HG03108 (cell line): ENCODE measurements around the gene ERC2.
"Not testable (repeated sequence)": the region's sequence is repeated elsewhere in the genome, so short reads cannot be mapped to it uniquely, and the experiment has no call there.

Source experiments
- ATAC-seq: cut with Tn5 transposase; IDR thresholded peaks from one replicate; pipeline ENCODE4 v1.9.1; 2021; ENCODE audit warnings: moderate library complexity; ENCODE audit not compliant: unreplicated experiment

ERC2 gene

DNA sequence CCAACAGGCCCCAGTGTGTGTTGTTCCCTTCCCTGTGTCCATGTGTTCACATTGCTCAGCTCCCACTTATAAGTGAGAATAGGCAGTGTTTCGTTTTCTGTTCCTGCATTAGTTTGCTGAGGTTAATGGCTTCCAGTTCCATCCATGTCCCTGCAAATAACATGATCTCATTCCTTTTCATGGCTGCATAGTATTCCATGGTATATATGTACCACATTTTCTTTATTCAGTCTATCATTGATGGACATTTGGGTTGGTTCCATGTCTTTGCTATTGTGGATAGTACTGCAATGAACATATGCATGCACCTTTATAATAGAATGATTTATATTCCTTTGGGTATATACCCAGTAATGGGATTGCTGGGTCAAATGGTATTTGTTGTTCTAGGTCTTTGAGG lies 452.9 kb downstream of the ERC2 start:
- not testable (repeated sequence) for ATAC-seq

DNA sequence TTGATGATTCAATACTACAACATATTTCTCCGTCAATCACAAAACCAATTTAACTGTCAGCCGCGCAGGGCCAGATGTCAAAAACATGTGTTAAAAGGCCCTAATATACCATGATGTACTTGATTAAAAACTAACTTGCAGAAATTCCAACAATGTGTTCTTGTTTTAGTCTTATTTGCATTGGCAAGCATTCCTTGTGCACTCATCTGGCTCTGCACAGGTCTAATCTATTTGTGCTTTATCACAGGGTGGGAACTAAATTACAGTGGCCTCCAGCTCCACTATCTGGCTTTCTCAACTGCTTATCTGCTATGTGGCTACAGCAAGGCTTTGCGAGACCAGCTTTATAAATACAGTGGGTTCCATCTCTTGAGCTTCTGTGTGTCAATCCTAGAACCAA lies 455.5 kb downstream of the ERC2 start:
- ATAC-seq: no peak

DNA sequence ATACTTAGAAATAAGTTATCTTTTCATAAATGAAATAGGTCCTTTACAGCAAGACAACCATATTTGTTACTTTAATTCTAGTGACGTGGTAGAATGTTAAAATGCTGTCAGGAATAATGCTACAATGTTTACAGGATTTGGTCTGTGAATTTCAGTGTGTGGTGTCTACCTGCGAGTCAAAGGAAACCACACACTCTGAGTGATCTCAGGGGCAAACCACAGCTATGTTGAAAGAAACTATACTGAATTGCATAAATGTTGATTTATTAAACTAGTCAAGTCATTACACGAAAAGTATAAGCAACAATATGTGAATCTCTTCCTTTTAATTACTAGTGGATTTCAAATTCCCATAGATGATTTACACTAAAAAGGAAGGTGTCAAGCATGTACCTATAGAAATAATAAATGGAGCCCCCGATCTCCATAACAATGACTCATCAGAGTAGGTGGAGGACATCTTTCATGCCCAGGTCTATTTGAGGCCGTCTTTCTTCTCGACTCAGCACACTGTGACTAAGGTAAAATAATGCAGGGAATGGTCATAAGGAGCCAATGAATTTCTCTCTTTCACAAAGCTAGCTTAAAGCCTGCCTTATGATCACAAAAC lies 463.0 kb downstream of the ERC2 start:
- ATAC-seq: no peak

DNA sequence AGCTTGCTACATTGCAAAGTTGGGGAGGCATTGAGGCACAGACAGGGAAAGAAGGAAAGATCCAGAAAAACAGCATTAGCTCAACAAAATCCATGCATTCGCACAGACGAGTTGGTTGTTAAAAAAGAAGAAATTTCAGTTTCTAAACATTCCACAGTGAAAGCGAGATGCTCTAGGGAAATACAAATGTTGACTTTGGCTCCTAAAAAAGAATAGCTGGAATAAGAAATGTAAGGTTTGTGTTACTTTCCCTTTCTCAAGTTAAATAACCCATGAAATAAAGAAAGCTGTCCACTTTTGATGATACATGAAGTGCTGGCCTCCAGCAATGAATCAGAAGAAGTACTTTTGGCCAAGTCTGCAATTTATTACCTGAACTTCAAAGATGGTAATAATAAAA lies 465.1 kb downstream of the ERC2 start:
- no peak for ATAC-seq

DNA sequence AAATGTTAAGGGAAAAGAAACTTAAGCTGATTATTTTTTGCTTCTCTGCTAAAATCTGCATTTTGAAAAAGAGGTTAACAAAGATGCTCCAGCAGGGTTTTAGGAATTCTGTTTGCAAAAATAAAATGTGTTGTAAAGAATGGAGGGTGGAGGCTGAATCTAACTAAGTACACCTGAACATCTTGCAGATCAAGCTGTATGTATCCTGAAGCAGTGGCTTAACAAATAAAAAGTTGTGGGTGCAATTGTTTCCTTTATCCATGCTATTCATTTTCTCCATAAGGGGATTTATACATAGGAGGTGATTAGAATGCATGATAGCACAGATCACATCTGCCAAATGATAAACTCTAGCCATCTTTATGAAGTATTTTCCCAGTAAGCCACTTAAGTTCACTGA lies 466.3 kb downstream of the ERC2 start:
- ATAC-seq: no peak

DNA sequence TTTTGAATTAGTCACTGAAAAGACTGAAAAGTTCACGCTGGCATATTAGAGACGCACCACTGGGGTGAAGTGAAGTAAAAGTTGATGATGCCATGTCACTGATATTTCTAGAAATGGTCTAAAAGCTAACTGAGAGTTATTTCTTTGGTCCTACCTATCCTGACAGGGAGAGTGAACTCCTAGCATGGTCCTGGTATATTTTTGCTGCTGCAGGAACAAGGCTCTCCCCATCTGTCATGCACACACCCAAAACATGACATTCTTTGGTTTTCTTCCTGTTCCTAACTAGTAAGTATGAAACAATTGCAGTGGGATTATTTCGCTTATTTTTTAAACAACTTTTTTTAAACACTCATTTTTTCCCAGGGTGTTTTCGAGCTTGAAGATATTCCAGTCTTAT lies 466.7 kb downstream of the ERC2 start:
- no peak for ATAC-seq

DNA sequence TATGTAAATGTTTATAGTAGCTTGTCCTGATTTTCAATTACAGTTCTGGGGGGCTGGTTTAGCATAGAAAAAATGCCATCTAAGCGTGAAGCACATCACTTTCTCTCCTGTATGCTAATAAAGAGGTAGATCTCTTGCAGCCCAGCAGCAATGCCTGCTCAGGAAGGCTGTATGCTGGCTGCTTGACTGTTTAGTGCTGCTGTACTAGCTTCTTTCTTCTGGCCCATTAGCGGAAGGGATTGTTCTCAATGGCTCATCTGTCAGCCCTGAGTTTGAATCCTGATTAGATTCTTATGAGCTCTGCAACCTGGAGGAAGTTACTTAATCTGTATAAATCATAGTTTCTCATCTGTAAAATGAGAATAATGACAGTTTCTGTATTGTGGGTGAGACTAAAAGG lies 478.9 kb downstream of the ERC2 start:
- no peak for ATAC-seq

DNA sequence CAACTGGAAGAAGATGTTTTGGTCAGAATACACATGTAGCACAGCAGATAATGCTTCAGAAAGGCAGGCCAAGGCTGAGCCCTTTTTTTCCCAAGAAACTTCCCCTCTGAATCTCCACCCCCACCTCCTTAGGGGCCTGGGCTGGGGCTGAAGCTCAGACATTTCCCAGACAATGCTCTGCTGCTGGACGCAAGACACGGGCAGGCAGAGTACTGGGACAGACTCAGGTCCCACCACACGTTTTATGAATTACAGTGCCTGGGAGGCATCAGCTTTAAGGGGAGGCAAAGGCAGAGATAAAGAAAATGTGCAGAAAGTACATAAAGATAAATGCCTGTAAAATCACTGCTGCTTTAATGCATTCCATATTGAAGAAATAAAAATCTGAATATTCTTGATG lies 479.4 kb downstream of the ERC2 start:
- no peak for ATAC-seq

DNA sequence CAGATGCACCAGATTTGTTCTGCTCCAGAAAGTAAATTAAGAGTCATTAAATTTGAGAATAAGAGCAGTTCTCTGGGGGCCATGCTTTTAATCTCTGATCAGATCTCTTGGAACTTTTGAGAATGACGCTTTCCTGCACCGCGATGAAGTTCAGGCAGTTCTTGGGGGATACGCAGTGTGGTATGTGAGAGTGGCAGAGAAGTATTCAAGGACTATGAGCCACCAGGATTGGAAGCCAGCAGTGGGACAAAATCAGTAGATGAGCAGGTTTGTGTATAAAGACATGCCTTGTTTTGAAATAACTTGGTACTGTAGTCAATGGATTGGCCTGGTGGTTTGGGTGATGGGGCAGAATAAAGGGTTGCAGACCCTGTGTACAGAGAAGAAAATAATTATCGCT lies 483.6 kb downstream of the ERC2 start:
- no peak for ATAC-seq

DNA sequence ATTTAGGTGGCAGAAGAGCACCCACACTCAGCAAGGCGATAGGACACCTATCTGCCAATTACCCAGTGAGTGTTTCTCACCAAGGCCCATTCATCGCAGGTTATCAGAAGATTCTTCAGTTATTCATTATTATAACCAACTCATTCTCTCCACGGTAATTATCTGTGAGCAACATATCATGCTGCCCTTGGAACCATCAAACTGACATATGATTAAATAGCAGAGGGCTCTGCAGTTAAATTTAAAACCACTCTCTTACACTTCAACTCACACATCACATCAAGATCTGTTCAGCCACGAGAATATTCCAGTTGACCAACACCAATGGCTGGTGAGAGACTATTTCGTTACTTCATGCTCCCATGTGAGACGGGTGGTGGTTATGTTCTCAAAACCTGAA lies 489.3 kb downstream of the ERC2 start:
- ATAC-seq: no peak

DNA sequence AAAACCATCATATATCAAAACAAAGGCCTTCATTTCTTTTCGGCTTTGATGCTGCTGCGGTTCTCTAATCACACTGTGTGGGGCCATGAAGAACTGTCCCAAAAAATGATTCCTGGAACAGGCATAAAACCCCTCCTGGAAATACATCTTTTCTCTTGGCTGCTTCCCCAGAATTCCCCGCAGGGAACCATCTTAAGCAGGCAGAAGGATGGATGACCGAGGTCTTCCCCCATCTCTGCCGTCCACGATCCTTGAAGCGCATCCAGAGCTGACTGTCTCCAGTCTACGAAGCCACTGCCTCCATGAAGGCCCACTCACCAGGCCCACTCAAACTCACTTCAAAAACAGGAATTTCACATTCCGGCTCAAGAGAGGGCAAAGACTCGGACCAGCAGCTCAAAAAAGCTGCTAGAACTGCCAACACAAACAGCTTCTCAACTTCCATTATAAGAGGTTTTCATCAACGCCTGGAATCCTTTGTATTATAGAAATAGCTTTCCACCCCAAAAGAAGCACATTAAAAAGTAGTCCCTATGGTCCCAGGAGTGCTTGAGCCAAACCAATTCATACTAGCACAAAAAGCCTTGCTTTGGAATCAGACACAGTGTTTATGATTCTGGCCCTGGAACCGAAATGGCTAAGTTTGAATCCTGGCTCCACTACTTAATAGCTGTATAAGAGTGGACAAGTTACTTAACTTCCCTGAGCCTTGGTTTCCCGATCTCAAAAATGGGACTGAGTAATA lies 493.7 kb downstream of the ERC2 start:
- no peak for ATAC-seq

DNA sequence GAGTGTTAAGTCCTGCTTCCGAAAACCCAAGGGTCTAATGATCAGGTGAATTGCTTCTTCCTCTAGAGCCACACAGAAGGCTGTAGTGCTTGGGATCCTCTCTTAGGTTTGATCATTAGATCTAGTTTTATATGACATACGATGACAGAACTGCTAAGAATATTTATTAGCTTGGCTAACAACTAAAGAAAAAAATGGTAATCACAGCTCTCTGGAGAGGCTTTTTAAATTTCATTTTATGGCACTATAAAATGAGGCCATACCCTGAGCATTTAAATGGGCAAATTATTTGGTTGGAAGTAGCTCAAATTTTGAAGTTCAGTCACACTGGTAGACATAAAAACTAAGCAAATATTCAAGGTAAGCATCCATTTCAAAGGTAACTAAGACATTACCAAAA lies 498.6 kb downstream of the ERC2 start:
- no peak for ATAC-seq

DNA sequence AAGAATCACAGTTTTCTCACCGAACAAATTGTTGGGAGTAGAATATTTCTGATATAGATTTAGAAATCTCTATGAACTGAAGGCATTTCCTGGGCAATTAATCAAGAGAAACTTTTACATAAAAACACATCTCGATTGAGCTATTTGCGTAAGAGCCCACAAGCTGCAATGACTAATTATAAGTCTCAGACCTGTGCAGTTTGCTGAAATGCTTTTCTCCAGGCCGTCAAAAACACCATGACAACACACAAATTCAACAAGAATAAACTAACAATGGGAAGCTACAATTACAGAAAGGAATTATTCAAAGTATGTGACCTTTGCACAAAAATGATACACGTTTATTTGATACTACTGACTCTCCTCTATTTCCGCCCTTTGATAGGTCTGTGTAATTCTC lies 499.9 kb downstream of the ERC2 start:
- no peak for ATAC-seq

DNA sequence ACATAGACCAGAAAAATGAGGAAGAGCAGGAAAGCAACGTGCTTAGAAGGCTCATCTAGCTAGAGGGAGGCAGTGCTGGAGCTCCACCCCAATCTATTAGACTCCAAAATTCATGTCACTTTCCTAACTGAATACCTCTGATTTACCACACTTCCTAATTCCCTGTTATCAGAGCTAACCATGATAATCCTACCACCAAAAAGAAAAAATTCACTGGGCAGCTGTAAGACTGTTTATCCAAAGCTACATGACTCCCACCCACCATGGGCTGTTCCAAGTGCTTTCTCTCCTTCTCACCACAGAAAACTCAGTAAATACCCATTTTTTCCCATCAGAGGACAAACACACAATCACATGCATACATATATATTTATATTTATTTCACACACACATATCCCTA lies 501.7 kb downstream of the ERC2 start:
- no peak for ATAC-seq

DNA sequence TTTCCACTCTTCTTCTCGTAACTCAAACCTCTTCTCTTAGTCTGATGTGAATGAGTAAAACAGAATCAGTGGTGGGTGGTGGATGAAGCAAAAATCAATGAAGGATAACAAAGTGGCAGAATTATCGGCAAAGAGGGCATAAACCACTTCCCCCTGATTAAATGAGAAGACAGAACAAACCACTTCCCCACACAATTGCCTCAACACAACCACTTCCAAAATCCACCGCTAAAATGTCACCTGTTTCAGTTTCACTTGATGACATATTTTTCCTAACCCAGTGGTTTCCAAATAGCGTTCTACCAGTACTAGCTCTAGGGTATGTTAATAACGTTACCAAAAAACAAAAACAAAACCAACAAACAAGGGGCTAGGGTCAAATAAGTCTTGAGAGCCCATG lies 502.5 kb downstream of the ERC2 start:
- ATAC-seq: no peak

DNA sequence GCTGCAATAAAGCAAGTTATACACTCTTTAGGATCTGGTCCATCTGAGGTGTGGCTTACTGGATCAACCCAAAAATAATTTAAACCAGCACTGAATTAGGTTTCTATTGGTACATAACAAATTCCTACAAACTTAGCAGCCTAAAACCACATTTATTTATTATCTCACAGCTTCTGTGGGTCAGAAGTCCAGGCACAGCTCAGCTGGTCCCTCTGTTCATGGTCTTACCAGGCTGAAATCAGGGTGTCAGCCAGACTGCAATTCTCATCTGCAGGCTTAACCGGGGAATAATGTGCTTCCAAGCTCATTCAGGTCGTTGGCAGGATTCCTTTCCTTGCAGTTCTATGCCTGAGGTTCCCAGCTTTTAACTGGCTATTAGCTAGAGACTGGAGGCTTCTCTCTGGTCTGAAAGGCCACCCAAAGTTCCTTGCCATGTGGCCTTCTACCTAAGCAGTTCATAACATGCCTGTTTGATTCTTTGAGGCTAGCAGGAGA lies 503.7 kb downstream of the ERC2 start:
- ATAC-seq: no peak

DNA sequence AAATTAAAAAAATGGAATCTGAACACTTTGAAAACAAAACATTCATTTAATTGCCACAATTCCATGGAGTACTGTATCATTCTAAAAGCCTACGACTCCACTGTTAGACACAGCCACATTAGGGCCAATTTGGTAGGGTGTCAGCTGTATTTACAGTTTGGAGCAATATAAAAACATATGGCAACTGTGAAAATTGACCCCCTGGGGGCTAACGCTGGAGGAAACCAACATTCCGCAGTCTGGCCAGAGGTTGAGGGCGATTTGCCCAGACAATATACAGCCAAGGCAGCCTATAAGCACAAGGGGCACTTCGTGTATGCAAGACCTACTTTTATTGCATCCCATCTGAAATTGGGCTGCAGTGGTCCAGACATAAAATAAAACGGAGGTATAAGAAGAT lies 504.7 kb downstream of the ERC2 start:
- no peak for ATAC-seq

DNA sequence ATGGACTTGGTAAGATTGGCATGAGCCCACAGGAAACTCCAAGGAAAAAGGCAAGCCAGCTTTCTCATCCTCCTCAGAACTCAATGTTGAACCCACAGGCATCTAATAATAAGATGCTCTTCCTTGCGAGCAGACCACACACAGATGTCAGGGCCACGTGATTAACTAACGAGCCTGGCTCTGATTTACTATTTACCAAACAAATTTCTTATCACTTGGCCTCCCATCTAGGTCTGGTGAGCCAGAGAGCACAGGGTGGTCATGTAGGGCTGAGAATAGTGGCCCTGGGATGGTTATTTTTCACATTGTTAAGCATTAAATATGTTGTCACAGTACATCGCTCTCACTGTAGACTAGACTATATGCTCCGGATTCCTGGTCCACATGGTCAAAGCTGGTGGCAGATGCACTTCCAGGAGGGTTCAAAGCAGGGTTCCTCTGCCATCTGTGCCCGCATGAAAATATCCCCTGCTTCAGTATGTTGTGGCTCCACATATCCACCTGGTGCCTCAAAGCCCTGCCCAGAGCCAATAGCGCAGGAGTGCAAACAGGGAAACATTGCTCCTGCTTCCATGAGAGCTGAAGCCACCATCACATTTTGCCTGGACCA lies 508.7 kb downstream of the ERC2 start:
- no peak for ATAC-seq

DNA sequence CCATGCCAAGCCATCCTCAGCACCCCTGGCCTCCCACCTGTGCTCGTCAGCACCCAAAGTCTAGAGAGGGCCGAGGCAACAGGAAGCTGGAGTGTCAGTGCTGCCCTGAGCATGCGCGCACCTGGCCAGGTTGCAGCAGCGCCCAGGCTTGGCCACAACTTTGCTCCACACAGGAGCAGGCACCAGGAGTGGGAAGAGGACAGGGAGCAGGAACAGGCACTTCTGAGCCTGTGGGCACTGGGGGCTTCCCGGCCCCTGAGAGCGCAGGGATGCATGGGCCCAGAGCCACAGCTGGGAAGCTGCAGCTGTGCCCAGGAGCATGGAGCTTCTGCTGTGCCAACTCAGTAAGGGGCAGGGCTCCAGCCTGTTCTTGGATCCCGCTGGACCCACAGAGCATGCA lies 509.7 kb downstream of the ERC2 start:
- ATAC-seq: no peak

DNA sequence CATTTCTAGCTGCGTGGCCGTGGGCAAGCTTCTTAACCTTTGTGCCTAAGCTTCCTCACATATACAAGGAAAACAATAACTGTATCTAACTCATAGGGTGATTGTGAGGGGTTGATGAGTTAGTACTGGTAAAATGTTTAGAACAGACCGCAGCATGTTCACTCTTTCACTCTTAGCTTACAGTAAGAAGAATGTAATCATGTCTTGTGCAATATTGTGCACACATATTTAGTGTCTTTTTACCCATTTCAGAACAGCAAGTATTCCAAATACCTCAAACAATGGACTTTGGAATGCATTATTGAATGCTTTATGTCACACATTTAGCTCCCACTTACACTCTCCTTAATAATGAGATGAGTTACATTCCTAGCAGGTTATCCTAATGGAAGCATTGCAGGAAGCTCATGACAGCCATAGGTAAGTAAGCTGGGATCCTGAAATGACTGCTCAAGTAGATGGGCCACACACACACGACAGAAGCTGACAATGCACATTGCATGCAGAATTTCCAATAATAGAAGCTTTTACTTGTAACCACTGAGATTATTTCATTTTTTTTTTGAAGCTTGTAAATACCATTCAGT lies 512.3 kb downstream of the ERC2 start:
- ATAC-seq: no peak

DNA sequence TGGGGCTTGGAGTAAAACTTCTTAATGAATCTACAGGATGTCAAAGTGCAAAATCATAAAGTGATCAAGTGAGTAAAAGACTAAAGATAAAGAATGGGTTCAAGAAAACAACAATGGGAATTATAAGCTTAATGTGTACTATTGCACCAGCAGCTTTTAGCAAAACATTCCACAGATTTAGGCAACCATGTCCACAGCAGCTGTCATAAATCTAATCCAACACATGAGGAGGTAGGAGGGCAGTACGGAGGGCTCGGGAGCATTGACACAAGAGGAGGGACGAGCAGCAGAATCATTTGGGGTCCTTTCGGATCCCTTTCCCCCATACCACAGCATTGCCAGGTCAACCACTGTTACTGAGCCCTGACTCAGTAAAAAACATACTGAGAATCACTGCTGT lies 516.9 kb downstream of the ERC2 start:
- ATAC-seq: no peak

DNA sequence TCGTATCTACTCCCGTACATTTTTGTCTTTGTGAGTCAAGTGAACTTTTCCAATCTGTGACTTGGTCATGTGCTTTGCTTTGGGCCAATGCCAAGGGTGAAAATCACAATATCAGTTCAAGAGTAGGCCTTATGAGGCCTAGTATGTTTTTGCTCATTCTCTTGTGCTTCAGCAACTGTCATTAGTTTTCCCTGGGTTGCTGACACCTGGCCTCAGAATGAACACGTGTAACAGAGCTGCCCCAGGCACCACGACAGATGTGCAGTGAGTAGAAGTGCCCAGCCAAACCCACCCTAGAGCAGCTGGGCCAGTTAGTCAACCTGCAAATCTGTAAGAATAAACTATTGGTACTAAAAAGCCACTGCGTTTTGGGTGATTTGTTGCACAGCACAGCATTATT lies 520.9 kb downstream of the ERC2 start:
- ATAC-seq: no peak
